GM21515 (cell line): Measurements from ENCODE around the gene C3.
A peak's percentile ranks its signal among the peaks of the same experiment; 100 is the strongest.

Experiments used
- ATAC-seq: cut with Tn5 transposase; IDR thresholded peaks from one replicate; pipeline ENCODE4 v1.9.1; 2021; ENCODE audit not compliant: unreplicated experiment

C3 gene

GRCh38 chr19:6745965-6746364, 25.5 kb upstream of the C3 start:
- ATAC-seq = no peak

- no peak for ATAC-seq
Measured at GRCh38 chr19:6744381-6745301, 24.2 kb upstream of the C3 start.

GRCh38 chr19:6743714-6744380, 23.4 kb upstream of the C3 start:
- ATAC-seq = no peak

- ATAC-seq = no peak
Measured at GRCh38 chr19:6743066-6743465, 22.6 kb upstream of the C3 start.

GRCh38 chr19:6740589-6741343, 20.3 kb upstream of the C3 start:
- no peak for ATAC-seq

GRCh38 chr19:6739883-6740588, 19.6 kb upstream of the C3 start:
- no peak for ATAC-seq

- no peak for ATAC-seq
Measured at GRCh38 chr19:6739390-6739882, 19.0 kb upstream of the C3 start, which contains the start of gene TRIP10. TSS of gene TRIP10 (plus strand) at chr19:6739680. CDS start at chr19:6739762, 82 bp downstream.

- ATAC-seq = no peak
Measured at GRCh38 chr19:6738787-6739389, 18.4 kb upstream of the C3 start.

GRCh38 chr19:6737873-6738786, 17.7 kb upstream of the C3 start:
- no peak for ATAC-seq

GRCh38 chr19:6737284-6737872, 16.9 kb upstream of the C3 start, which contains the start of gene GPR108:
TSS of gene GPR108 (minus strand) at chr19:6737580. CDS start at chr19:6737576, 4 bp downstream.
- peak; percentile 58 for ATAC-seq

- ATAC-seq = no peak
Measured at GRCh38 chr19:6736917-6737283, 16.4 kb upstream of the C3 start.

GRCh38 chr19:6736169-6736916, 15.9 kb upstream of the C3 start:
- no peak for ATAC-seq

- no peak for ATAC-seq
Measured at GRCh38 chr19:6735181-6735911, 14.9 kb upstream of the C3 start.

GRCh38 chr19:6734096-6734696, 13.7 kb upstream of the C3 start:
- ATAC-seq = no peak

GRCh38 chr19:6733338-6734095, 13.1 kb upstream of the C3 start:
- no peak for ATAC-seq

- ATAC-seq = no peak
Measured at GRCh38 chr19:6732803-6733337, 12.4 kb upstream of the C3 start.
